Measurements from ENCODE around the gene FAF1. TPM values are rescaled to one million over a fixed set of nuclear protein-coding genes. Genes with fewer than 3 reads are reported as not detected.

Gene FAF1
- polyA plus RNA-seq, 1 of the 3 experiments (the other 2 are of a cell fraction): 8.7 TPM

DNA sequence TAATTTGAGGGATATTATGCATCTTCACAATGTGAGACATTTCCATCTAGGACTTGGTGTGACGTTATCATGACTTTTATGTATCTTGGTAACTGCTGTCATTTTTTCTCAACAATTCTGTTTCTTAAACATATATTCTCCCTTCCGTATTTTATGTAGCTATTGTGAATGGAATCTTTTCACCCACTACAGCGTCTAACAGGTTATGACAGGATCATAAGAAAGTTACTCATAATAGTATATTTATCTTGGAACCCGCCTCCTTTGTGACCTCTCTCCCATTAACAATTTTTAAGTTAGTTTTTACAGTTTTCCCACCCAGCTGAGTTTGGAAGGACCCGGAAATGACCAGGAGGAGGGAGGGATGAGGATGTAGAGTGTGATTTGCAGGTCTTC, 530.1 kb downstream of the FAF1 start:
- no peak for DNase-seq
- Histone ChIP-seq H3K4me3 (ENCODE audit: low read depth in 2 of 2, low read length in 1 of 2) (0 out of 4 replicates have a peak overlapping the region, but pooled peaks of 1 of the 2 experiments have one; percentile 1), H3K9me3 (no peaks in the 10 kb centered on the region), H3K27ac (ENCODE audit: low read depth in 2 of 2, low read length in 1 of 2) (no peak overlapping the region), H3F3A (replicated peaks; ENCODE audit: insufficient read depth) (no peaks in the 10 kb centered on the region), H2AFZ (ENCODE audit: low read depth) (no peak overlapping the region), H3K9me2 (no peaks in the 10 kb centered on the region), H3K36me3 (replicated peaks in 1 of 2; ENCODE audit: control insufficient read depth in 1 of 2, insufficient read depth in 2 of 2, low read length in 1 of 2) (no peaks in the 10 kb centered on the region), H3K4me2 (peak overlapping the region; percentile 55), H3K4me1 (ENCODE audit: control insufficient read depth in 1 of 2, insufficient read depth in 2 of 2, low read depth in 1 of 2, low read length in 1 of 2) (peaks cover 10 to 13% of the 10 kb centered on the region in 2 experiments; a peak in 1 of 4 replicates), H4K20me1 (ENCODE audit: insufficient read depth) (0 out of 2 replicates have a peak, but pooled peaks cover 10% of the 10 kb centered on the region), H3K9ac (no peak overlapping the region), H3K79me2 (ENCODE audit: insufficient read depth) (no peaks in the 10 kb centered on the region), H3K27me3 (ENCODE audit: insufficient read depth) (peaks cover 52% of the 10 kb centered on the region)
- POLR2A ChIA-PET: no interaction called here
- CTCF ChIA-PET: interaction anchor here (0.7 to 1.5 kb wide), 5 partner anchors 13 to 762 kb away, joined by 3 to 6 read pairs (median 4); no protein-coding TSS in a partner anchor
- TF ChIP-seq SIN3A (IDR thresholded peaks at IDR 0.05; ENCODE audit: borderline replicate concordance, low read depth, low read length) (no peak), IRF3 (IDR thresholded peaks at IDR 0.05; ENCODE audit: low read depth, low read length) (no peak), GABPA (IDR thresholded peaks at IDR 0.05; ENCODE audit: low read depth) (no peak), GATA2 (CRISPR knock-in tag; IDR thresholded peaks at IDR 0.05) (no peak), MEF2A (IDR thresholded peaks at IDR 0.05; ENCODE audit: borderline replicate concordance, low read depth) (no peak), FOXM1 (IDR thresholded peaks at IDR 0.05; ENCODE audit: low read depth) (no peak)
- TF ChIP-seq, protein P1, sequence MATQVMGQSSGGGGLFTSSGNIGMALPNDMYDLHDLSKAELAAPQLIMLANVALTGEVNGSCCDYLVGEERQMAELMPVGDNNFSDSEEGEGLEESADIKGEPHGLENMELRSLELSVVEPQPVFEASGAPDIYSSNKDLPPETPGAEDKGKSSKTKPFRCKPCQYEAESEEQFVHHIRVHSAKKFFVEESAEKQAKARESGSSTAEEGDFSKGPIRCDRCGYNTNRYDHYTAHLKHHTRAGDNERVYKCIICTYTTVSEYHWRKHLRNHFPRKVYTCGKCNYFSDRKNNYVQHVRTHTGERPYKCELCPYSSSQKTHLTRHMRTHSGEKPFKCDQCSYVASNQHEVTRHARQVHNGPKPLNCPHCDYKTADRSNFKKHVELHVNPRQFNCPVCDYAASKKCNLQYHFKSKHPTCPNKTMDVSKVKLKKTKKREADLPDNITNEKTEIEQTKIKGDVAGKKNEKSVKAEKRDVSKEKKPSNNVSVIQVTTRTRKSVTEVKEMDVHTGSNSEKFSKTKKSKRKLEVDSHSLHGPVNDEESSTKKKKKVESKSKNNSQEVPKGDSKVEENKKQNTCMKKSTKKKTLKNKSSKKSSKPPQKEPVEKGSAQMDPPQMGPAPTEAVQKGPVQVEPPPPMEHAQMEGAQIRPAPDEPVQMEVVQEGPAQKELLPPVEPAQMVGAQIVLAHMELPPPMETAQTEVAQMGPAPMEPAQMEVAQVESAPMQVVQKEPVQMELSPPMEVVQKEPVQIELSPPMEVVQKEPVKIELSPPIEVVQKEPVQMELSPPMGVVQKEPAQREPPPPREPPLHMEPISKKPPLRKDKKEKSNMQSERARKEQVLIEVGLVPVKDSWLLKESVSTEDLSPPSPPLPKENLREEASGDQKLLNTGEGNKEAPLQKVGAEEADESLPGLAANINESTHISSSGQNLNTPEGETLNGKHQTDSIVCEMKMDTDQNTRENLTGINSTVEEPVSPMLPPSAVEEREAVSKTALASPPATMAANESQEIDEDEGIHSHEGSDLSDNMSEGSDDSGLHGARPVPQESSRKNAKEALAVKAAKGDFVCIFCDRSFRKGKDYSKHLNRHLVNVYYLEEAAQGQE (IDR thresholded peaks at IDR 0.05; ENCODE audit: low read depth, low read length): no peak
- TF ChIP-seq, protein P2, sequence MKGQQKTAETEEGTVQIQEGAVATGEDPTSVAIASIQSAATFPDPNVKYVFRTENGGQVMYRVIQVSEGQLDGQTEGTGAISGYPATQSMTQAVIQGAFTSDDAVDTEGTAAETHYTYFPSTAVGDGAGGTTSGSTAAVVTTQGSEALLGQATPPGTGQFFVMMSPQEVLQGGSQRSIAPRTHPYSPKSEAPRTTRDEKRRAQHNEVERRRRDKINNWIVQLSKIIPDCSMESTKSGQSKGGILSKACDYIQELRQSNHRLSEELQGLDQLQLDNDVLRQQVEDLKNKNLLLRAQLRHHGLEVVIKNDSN (IDR thresholded peaks at IDR 0.05; ENCODE audit: borderline replicate concordance, low read depth): no peak
- WGBS (ENCODE audit: low lambda C conversion rate): 48% methylated on average over 5 of the region's 5 CpGs
